ENCODE results near the gene CNTFR.

CNTFR gene

DNA sequence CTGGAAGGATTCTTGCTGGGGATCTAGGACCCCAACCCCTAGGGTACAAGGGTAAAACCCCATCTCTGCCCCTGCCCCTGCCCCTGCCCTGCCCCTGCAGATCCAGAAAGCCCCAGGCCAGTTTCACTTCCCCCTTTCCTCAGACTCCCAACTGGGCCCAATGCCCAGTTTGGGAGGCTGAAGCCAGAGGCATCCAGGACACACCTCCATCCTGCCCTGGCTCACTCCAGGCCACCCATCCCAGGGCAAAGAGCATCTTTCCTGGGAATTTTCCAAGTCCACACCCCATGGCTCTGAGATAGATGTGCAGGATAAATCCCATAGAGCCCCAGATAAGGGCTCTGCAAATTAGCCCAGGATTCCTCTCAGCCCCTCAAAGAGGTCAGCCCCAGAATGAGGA lies 17.4 kb downstream of the CNTFR start:
- DNase-seq (ENCODE audit: low spot score): no peak

GRCh38 chr9:34571481-34571810 lies 18.1 kb downstream of the CNTFR start:
- no peak for DNase-seq (ENCODE audit: low spot score)

DNA sequence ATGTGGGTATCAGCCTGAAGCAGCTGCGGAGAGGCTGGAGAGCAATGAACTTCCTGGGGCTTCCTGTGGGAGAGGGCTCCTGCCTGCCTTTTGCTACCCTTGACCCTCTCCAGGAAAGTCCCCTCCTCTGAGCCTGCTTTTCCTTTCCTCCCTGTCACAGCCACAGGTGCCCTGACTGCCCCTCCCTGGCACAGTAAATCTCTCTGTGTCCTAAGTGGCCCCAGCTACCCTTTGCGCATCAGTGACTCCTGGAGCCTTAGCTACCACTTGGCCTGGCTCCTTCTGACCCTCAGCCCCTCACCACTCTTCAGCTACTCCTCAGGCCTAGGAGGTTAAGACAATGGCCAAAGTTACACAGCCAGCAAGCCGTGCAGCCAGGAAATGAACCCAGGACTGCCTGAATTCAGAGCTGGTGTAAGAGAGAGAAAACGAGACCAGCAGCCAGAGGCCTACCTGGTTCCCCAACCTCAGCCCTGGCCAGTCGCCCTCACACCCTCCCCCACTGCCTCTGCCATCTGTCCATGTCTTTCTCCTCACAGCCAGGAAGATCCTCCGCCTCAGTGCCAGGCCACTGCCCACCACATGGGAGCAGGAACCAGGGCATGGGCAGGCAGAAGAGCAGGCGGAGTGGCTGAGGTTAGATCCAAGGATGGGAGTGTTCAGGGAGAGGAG lies 18.6 kb downstream of the CNTFR start:
- no peak for DNase-seq (ENCODE audit: low spot score)

- no peak for DNase-seq (ENCODE audit: low spot score)
These were observed 19.1 kb downstream of the CNTFR start for GRCh38 chr9:34570376-34570775.

- DNase-seq (ENCODE audit: low spot score): no peak
These were observed 20.8 kb downstream of the CNTFR start for GRCh38 chr9:34568774-34569173.

GRCh38 chr9:34568133-34568532 lies 21.4 kb downstream of the CNTFR start:
- no peak for DNase-seq (ENCODE audit: low spot score)

GRCh38 chr9:34566972-34567371 lies 22.6 kb downstream of the CNTFR start:
- no peak for DNase-seq (ENCODE audit: low spot score)

DNA sequence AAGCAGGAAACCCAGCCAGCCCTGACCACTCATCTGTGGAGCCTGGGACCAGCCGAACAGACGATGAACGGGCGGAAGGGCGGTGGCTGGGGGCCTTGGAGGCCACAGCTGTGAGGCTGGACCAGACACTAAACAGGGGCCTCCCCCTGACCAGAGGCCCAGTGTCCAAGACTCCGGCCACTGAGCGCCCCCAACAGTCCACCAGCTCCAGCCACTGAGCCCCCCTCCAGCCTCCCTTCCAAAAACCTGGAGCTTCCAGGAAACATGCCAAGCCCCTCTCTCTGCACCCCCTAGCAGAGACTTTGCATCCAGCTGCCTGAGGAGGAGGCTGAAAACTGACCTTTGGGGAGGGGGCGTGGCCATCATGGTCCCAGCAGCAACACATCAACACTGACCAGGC lies 23.2 kb downstream of the CNTFR start:
- no peak for DNase-seq (ENCODE audit: low spot score)

DNA sequence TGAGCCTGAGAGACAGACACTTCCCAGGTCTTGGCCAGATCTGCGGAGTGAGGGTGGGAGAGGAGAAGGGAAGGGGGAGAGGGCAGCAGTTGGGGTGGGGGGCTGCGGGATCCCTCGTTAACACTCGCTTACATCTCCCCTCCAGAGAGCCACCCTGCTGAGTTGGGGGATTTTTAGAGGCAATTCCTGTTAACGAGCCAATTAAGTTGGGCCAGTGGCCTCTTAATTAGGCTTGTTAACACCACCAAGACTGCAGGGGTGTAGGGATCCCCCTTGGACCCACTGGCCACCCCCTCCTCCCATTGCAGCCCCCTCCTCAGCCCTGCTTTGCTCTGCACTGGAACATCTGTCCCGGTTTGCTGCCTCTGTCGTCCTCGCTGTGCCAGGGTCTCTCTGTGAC lies 23.7 kb downstream of the CNTFR start:
- DNase-seq (ENCODE audit: low spot score): no peak

DNA sequence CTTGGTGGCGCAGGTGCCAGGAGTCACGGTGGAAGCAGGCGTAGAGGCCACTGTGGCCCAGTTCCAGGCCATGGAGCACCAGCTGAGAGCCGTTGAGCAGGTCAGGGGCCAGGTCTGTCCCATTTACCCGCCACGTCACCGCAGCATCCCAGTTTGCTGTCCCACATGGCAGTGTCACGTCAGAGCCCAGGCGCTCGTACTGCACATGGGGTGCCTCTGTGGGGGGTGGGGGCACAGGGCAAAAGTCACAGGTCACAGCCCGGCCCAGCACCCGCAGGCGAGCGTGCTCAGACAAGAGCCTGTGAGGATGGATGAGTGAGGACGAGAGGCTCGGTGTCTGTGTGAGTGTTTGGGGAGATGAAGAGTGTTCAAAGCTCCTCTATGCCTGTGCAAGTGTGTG lies 24.9 kb downstream of the CNTFR start:
- DNase-seq (ENCODE audit: low spot score): no peak

GRCh38 chr9:34563262-34563661 lies 26.3 kb downstream of the CNTFR start:
- no peak for DNase-seq (ENCODE audit: low spot score)

DNA sequence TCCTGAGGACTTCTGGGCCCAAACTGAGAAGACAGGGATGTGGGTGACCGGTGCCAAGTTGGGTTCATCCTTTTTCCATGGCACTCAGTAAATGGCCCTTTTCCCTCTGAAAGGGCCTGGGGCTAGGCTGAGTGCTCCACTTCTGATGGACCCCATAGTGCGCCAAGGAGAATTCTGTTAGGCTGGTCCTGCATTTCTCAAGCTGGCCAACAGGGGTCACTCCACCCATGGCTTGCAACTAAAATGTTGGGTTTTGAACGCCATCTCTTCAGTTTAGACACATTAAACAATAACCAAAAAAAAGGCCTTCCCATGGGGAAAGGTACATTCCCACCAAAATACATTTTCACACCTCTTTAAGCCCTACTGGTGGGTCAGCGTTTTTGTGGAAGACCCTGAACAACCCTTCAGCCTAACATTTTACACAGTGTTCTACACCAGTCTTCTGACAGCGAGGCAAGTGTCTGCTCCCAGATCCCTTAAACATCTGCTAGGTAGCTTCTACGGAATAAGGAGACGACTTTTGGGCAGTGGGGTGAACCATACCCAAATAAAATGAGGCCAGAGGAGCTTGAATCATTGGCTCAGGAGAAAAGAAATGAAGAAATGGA lies 27.3 kb downstream of the CNTFR start:
- DNase-seq (ENCODE audit: low spot score): peak; percentile 54

DNA sequence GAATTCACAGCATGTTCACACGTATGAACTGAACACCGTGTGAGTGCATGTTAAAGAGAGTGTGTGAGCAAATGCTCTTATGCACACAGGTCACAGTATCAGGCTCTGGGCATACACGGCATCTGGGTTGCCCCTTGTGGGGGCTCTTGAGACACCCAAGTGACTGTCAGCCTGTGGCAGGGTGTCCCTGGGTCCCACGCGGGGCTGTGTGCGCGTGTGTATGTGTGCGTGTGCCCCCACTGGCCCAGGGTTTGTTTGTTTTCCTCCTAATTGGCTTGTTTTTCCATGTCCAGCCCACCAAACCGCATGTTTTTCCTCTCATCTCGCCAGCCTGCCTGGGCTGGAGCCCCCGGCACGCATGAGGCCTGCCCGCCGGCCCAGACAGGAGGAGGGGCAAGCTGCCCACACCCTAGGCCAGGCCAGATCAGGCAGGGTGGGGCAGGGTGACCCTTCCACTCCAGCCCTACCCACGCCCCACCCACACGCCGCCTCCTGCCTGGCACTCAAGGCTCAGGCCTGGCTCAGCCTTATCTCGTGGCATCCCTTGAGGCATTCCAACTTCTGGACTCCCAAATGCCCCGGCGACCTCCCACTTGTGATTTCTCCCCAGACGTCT lies 28.8 kb downstream of the CNTFR start:
- DNase-seq (ENCODE audit: low spot score): peak; percentile 33

DNA sequence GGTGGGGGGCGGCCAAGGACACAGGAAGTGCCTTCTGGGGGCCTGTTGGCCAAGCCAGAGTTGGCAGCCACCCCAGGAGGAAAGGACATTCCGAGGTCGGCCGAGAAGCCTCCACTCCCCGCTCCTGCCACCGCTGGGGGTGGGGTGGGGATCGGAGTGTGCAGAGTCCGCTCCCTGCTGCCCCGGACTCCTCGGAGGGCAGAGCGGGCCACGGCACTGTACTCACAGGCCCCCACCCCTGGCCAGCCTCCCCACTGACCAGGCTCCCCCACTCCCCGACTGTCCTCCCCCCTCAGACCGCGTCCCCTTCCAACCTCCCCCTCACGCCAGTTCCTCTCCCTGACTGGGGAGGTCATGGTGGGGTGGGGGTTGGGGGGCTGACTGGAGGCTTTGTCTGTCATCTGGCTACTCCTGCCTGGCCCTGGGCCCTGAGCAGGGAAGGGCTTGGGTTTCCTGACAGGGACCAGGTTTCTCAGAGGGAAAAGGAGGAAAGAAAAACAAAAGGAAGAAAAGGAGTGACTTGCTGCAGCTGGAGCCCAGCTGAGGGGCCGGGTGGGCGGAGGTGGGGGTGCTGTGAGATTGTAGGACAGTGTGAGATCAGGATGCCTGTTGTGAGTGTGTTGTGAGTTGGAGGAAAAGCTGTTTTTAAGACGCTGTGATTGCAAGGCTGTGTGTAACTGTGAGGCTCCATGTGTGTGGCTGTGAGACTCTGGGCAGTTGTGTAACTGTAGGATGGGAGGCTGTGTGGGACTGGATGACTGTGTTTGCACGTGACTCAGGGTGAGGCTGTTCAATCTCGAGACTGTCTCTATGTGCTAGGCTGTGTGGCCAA lies 29.7 kb downstream of the CNTFR start:
- no peak for DNase-seq (ENCODE audit: low spot score)

DNA sequence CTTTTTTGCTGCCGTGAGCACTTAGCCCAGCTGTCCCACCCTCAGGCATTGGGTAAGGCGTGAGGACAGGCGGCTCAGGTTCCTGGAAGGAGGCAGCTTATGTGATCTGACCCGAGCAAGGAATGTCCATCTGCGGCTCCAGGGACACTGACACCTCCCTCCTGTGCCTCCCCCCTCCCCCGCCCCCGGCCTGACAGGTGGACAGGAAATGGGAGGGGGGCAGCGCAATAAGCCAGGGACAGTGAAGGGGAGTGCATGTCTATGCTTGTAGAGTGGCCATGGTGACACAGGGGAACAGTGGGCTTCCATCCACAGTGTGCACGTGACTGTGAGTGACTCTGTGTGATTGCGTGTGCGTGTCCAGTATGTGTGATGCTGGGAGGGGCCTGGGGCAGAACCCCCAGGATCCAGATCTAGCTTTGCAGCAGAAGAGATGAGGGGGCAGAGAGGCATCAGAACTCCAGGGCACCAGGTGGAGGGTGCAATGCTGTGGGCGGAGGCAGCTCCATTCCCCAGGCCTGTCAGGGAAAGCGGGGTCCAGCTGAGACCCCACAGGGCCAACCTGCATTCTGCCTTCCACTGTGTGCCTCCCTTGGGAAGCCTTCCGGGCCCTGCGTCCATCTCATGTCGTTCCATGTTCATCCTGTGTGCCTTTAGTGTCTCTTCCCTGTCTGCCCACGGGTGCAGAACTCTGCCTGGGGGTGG lies 30.5 kb downstream of the CNTFR start:
- DNase-seq (ENCODE audit: low spot score): no peak

DNA sequence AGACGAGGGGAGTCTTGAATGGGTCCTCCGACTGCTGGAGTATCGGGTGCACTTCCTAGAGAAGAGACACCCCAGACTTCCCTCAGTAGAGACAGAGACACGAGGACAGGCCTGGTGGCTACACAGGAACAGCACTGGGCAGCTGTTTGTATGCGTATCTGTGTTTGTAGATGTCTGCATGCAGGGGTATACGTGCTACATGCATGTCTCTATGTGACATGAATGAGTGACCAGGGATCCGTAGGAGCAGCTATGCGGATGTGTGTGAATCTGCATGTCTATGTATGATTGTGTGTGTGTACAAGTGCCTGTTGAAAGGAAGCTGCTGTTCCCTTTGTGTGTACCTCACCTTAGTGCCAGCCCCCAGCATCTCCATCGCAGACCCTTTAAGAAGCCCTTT lies 31.2 kb downstream of the CNTFR start:
- DNase-seq (ENCODE audit: low spot score): no peak

- DNase-seq (ENCODE audit: low spot score): no peak
These were observed 31.9 kb downstream of the CNTFR start for GRCh38 chr9:34557426-34558321.

- no peak for DNase-seq (ENCODE audit: low spot score)
These were observed 32.6 kb downstream of the CNTFR start for GRCh38 chr9:34556949-34557348.

GRCh38 chr9:34555936-34556525 lies 33.5 kb downstream of the CNTFR start:
- no peak for DNase-seq (ENCODE audit: low spot score)

DNA sequence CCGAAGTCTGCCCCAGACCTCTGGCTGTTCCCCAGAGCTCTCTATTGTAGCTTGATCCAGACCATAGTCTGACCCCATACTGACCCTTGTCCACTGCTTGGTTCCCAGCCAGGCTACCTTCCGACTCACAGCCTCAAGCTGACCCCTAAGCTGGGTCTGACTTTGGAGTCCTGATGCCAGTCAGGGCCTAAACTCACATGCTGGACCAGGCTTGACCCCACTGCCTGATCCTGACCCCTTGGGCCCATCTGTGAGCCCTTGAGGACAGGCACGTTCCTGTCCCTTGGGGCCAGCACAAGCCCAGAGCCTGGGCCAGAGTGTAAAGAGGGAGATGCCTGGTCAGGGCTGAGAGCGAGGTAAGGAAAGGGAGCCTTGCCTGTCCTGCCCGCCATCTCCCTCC lies 34.0 kb downstream of the CNTFR start:
- no peak for DNase-seq (ENCODE audit: low spot score)

- no peak for DNase-seq (ENCODE audit: low spot score)
These were observed 34.5 kb downstream of the CNTFR start for GRCh38 chr9:34555002-34555348.

All from NAMALWA (cell line).